Measurements from ENCODE around the gene LIG1.

- TF ChIP-seq EZH2phosphoT487 (IDR thresholded peaks at IDR 0.05; ENCODE audit: insufficient read depth, low read depth) (no peak), EZH2 (IDR thresholded peaks at IDR 0.05; ENCODE audit: insufficient read depth, poor library complexity, severe bottlenecking) (no peak)
These were observed 12.3 kb upstream of the LIG1 start for GRCh38 chr19:48182434-48182833.
